C4-2B (cell line): Measurements from ENCODE around the gene MVB12A.

Source experiments
- H3K27ac ChIP-seq: fragments of 450-650 bp; 2 replicates; pipeline ENCODE4 v1.5.1; 2017
- CTCF ChIP-seq: fragments of 450-650 bp; conservative IDR thresholded peaks from 2 replicates; pipeline ENCODE4 v1.5.1; 2017; ENCODE audit warnings: mild to moderate bottlenecking
- ZFX ChIP-seq: fragments of 450-650 bp; IDR thresholded peaks from 2 replicates; pipeline ENCODE4 v1.6.1; 2017

Gene MVB12A

GRCh38 chr19:17450264-17451075 is 30.6 kb downstream of the MVB12A start:
- no peak overlapping the region for H3K27ac ChIP-seq

GRCh38 chr19:17451820-17452219 is 32.0 kb downstream of the MVB12A start:
- no peak overlapping the region for H3K27ac ChIP-seq
- TF ChIP-seq CTCF: no peak
- no peak for TF ChIP-seq ZFX

More at GRCh38 chr19:17450264-17451075, 30.6 kb downstream of the MVB12A start:
- TF ChIP-seq CTCF (no peak), ZFX (no peak)

GRCh38 chr19:17454576-17455071 is 34.8 kb downstream of the MVB12A start:
- no peak for TF ChIP-seq CTCF
- TF ChIP-seq ZFX: no peak
- no peak overlapping the region for H3K27ac ChIP-seq

GRCh38 chr19:17455308-17456123 is 35.7 kb downstream of the MVB12A start:
- no peak overlapping the region for H3K27ac ChIP-seq

GRCh38 chr19:17456127-17456526 is 36.3 kb downstream of the MVB12A start:
- no peak overlapping the region for H3K27ac ChIP-seq
- TF ChIP-seq ZFX: no peak
- no peak for TF ChIP-seq CTCF

More at GRCh38 chr19:17455308-17456123, 35.7 kb downstream of the MVB12A start:
- TF ChIP-seq CTCF (no peak), ZFX (no peak)

- no peak overlapping the region for H3K27ac ChIP-seq
Observed at GRCh38 chr19:17457616-17458015, 37.8 kb downstream of the MVB12A start.

More at GRCh38 chr19:17457616-17458015, 37.8 kb downstream of the MVB12A start:
- TF ChIP-seq ZFX: no peak
- no peak for TF ChIP-seq CTCF
